ENCODE data around the gene SAT2. TPM values are rescaled to one million over a fixed set of nuclear protein-coding genes. Genes with fewer than 3 reads are reported as not detected.
"Not testable (repeated sequence)": the region's sequence is repeated elsewhere in the genome, so short reads cannot be mapped to it uniquely, and the experiment has no call there.

The SAT2 gene
- total RNA-seq, 1 donor from 2014 or later: 25.4 TPM

DNA sequence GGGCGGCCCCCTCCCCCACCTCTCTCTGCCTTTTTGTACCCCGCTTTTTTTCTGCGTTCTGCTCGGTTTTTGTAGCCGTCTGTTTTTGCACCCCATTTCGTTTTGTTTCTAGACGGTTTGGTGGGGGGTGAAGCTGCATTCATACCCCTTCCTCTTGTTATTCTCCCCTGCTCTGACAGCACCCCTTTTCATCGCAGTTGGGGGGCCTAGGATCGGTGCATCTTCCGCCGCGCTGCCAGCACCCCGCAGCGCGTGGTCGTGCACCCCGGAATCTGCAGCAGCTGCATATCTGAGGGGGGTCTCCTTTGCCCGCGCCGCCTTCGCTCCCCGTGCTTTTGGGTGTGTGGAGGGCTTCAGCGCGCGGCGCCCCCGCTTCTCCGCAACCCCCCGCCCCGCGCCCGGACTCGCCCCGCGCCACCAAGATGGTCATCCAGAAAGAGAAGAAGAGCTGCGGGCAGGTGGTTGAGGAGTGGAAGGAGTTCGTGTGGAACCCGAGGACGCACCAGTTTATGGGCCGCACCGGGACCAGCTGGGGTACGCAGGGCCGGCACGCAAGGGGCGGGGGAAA lies 23.6 kb upstream of the SAT2 start:
- H3K4me3 Mint-ChIP-seq (ENCODE audit: low read depth): peak overlapping the region; percentile 67
- H3K9me3 Mint-ChIP-seq: no peaks in the 10 kb centered on the region
- H3K27me3 Mint-ChIP-seq (ENCODE audit: low read depth): peaks cover 55% of the 10 kb centered on the region
- H3K36me3 Mint-ChIP-seq (ENCODE audit: low read depth): no peaks in the 10 kb centered on the region
- intact Hi-C loops (cut with micrococcal nuclease): loop anchor here (2.0 kb wide), 1 partner anchor 24 kb away; the partner anchor contains the start of gene SAT2
- peaks cover 12% of the 10 kb centered on the region for H3K4me1 Mint-ChIP-seq (ENCODE audit: low read depth)
- no peak overlapping the region for H3K27ac Mint-ChIP-seq
- no peak for DNase-seq (ENCODE audit: low spot score)

DNA sequence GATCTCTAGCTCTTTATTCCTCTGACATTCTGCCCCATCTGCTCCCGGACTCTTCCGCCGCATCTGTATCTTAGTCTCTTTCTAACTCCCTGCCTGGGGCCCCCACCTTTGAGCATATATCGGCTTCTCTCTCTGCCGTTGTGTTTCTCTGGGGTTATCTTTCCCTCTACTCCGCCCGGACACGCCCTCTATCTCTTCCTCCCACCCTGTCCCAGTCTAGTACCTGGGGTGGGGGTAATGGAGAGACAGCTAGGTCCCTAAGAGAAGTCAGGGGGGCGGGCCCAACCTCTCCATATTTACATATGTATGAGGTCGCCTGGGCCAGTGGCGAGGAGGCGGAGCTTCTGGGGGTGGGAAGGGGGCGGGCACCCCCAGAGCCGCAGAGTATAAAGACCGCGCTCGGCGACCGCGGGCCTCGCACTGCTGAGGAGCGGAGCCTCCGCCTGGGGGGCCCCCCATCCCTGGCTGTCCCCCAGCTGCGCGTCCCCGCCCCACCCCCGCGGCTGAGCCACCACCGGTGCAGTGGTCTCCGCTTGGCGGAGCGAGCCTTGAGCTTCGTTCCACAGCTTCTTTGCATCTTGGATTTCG lies 23.0 kb upstream of the SAT2 start, which contains the start of gene ATP1B2:
Gene ATP1B2, plus strand, starts transcription at position 418 of the 588 bp plus-strand sequence. CDS start 593 bp downstream, outside the sequence.
- H3K9me3 Mint-ChIP-seq: no peaks in the 10 kb centered on the region
- peaks cover 12% of the 10 kb centered on the region for H3K4me1 Mint-ChIP-seq (ENCODE audit: low read depth)
- intact Hi-C loops (cut with micrococcal nuclease): loop anchor here (2.0 kb wide), 1 partner anchor 24 kb away; the partner anchor contains the start of gene SAT2
- H3K27ac Mint-ChIP-seq: no peak within 1 kb of the TSS
- H3K27me3 Mint-ChIP-seq (ENCODE audit: low read depth): peaks cover 56% of the 10 kb centered on the region
- DNase-seq (ENCODE audit: low spot score): peak; percentile 62
- peak within 1 kb of the TSS; percentile 78 for H3K4me3 Mint-ChIP-seq (ENCODE audit: low read depth)
- H3K36me3 Mint-ChIP-seq (ENCODE audit: low read depth): no peaks in the 10 kb centered on the region

DNA sequence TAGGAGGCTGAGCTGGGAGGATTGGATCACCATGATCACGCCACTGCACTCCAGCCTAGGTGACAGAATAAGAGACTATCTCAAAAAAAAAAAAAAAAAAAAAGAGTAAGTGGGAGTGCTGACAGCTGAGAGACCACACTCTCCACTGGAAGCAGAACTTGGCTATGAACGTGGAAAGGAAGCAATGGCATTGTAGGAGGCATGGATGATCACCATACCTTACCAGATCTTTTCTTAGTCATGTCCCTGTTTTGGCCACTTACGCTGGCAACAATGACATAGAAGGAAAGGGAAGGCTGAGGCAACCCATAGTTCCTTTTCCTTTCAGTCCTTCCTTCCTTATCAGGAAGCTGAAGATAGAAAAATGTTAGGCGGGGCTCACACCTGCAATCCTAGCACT lies 19.4 kb upstream of the SAT2 start:
- Mint-ChIP-seq H3K9me3 (no peaks in the 10 kb centered on the region), H3K4me3 (ENCODE audit: low read depth) (no peak overlapping the region), H3K27me3 (ENCODE audit: low read depth) (peaks cover 26% of the 10 kb centered on the region), H3K27ac (no peak overlapping the region), H3K36me3 (ENCODE audit: low read depth) (no peaks in the 10 kb centered on the region), H3K4me1 (ENCODE audit: low read depth) (peaks cover 18% of the 10 kb centered on the region)
- DNase-seq (ENCODE audit: low spot score): no peak
- intact Hi-C loops (cut with micrococcal nuclease): no loop called here

DNA sequence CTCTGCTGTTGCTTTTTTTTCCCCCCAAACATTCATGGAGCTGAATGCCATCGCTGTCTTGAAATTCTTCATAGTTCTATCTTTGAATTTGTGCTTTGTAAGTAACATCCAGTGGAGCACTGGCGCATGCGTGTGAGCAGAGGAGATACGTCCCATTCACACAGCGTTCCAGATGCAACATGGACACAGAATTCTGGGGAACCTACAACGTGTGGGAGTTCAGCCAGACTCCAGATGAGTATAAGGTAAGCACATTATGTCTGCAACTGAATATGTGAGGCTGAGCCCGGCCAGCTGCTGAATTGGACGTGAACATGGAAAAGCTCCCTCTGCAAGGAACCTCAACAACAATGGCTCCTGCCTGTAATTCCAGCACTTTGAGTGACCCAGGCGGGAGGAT lies 18.8 kb upstream of the SAT2 start:
- Mint-ChIP-seq H3K27ac (no peak overlapping the region), H3K9me3 (no peaks in the 10 kb centered on the region), H3K36me3 (ENCODE audit: low read depth) (no peaks in the 10 kb centered on the region), H3K27me3 (ENCODE audit: low read depth) (peaks cover 23% of the 10 kb centered on the region), H3K4me3 (ENCODE audit: low read depth) (no peak overlapping the region), H3K4me1 (ENCODE audit: low read depth) (peaks cover 22% of the 10 kb centered on the region)
- intact Hi-C loops (cut with micrococcal nuclease): no loop called here
- DNase-seq (ENCODE audit: low spot score): no peak

DNA sequence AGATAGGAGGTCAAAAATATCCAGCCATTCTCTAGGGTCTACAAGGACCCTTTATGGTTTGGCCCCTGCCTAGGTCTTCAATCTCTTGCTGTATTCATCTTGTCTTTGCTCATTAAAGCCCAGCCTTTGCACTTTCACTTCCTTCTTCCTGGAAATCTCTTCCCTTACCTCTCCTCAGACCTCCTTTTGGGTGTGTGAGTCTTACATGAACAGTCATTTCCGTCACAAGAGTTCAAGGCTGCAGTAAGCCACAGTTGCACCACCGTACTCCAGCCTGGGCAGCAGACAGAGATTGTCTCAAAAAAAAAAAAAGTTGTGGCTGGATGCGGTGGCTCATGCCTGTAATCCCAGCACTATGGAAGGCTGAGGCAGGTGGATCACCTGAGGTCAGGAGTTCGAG lies 17.2 kb upstream of the SAT2 start:
- intact Hi-C loops (cut with micrococcal nuclease): no loop called here
- H3K4me1 Mint-ChIP-seq (ENCODE audit: low read depth): peaks cover 10% of the 10 kb centered on the region
- H3K36me3 Mint-ChIP-seq (ENCODE audit: low read depth): no peaks in the 10 kb centered on the region
- DNase-seq (ENCODE audit: low spot score): no peak
- H3K27ac Mint-ChIP-seq: no peak overlapping the region
- H3K9me3 Mint-ChIP-seq: no peaks in the 10 kb centered on the region
- H3K4me3 Mint-ChIP-seq (ENCODE audit: low read depth): no peak overlapping the region
- peaks cover 10% of the 10 kb centered on the region for H3K27me3 Mint-ChIP-seq (ENCODE audit: low read depth)

DNA sequence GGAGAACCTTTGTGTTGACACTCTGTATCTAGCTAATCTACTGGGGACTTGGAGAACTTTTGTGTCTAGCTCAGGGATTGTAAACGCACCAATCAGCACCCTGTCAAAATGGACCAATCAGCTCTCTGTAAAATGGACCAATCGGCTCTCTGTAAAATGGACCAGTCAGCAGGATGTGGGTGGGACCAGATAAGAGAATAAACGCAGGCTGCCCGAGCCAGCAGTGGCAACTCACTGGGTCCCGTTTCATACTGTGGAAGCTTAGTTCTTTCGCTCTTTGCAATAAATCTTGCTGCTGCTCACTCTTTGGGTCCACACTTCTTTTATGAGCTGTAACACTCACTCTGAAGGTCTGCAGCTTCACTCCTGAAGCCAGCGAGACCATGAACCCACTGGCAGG lies 14.0 kb upstream of the SAT2 start:
- DNase-seq (ENCODE audit: low spot score): peak; percentile 28
- Mint-ChIP-seq H3K4me1 (ENCODE audit: low read depth) (peaks cover 10% of the 10 kb centered on the region), H3K4me3 (ENCODE audit: low read depth) (peak overlapping the region; percentile 66)
- H3K9me3 Mint-ChIP-seq; H3K27ac Mint-ChIP-seq; intact Hi-C loops (cut with micrococcal nuclease); H3K27me3 Mint-ChIP-seq (ENCODE audit: low read depth); H3K36me3 Mint-ChIP-seq (ENCODE audit: low read depth): not testable (repeated sequence)

DNA sequence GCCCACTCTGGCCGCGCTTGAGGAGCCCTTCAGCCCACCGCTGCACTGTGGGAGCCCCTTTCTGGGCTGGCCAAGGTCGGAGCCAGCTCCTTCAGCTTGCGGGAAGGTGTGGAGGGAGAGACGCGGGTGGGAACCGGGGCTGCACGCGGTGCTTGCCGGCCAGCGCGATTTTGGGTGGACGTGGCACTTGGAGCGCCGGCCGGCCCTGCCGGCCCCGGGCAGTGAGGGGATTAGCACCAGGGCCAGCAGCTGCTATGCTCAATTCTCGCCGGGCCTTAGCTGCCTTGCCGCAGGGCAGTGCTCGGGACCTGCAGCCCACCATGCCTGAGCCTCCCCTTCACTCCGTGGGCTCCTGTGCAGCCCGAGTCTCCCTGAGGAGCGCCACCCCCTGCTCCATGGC lies 13.2 kb upstream of the SAT2 start:
- H3K9me3 Mint-ChIP-seq: no peaks in the 10 kb centered on the region
- H3K36me3 Mint-ChIP-seq (ENCODE audit: low read depth): no peaks in the 10 kb centered on the region
- no peak for DNase-seq (ENCODE audit: low spot score)
- peaks cover 10% of the 10 kb centered on the region for H3K4me1 Mint-ChIP-seq (ENCODE audit: low read depth)
- intact Hi-C loops (cut with micrococcal nuclease): no loop called here
- H3K4me3 Mint-ChIP-seq (ENCODE audit: low read depth): no peak overlapping the region
- H3K27me3 Mint-ChIP-seq (ENCODE audit: low read depth): peaks cover 6% of the 10 kb centered on the region
- H3K27ac Mint-ChIP-seq: no peak overlapping the region

DNA sequence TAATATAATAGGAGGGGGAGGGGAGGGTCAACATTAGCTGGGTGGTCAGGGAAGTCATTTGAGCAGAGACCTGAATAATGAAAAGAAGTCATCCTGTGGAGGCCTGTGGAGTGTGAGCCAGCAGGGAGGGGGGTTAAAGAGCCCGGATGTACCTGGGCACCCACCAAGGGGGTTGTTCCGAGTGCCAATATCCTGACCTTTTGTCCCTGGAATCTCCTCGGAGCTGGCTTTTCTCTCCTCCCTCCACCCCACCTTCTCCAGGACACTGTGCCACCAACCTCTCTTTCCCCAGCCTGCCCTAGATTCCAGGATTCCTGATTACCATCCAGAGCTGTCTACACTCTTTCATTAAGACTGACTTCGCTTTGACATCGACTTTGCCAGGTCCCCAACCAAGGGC lies 8.5 kb upstream of the SAT2 start:
- intact Hi-C loops (cut with micrococcal nuclease): no loop called here
- Mint-ChIP-seq H3K27ac (no peak overlapping the region), H3K4me3 (ENCODE audit: low read depth) (no peak overlapping the region), H3K36me3 (ENCODE audit: low read depth) (no peaks in the 10 kb centered on the region), H3K27me3 (ENCODE audit: low read depth) (peaks cover 5% of the 10 kb centered on the region), H3K9me3 (no peaks in the 10 kb centered on the region), H3K4me1 (ENCODE audit: low read depth) (peaks cover 2% of the 10 kb centered on the region)
- no peak for DNase-seq (ENCODE audit: low spot score)

DNA sequence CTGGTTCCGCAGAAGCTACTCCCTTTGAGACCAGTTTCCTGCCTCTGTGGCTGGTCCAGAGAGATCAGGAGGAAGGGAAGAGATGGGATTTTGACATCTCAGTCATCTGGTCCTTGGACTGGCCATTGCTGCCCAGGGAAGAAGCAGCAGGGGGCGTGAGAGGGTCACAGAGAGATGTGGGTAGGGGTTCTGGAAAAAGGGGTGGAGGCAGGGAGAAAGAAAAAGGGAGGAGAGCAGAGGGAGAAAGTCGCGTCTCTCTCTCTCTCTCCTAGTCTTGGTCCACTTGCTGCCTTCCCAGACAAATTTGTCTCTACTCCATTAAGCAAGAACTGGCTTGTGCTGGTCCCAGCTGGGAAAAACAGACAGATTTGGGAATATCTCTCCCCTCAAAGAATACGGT lies 6.8 kb upstream of the SAT2 start:
- Mint-ChIP-seq H3K27me3 (ENCODE audit: low read depth) (peaks cover 4% of the 10 kb centered on the region), H3K4me1 (ENCODE audit: low read depth) (peaks cover 5% of the 10 kb centered on the region), H3K36me3 (ENCODE audit: low read depth) (no peaks in the 10 kb centered on the region), H3K4me3 (ENCODE audit: low read depth) (no peak overlapping the region), H3K27ac (no peak overlapping the region), H3K9me3 (no peaks in the 10 kb centered on the region)
- no peak for DNase-seq (ENCODE audit: low spot score)
- intact Hi-C loops (cut with micrococcal nuclease): no loop called here

DNA sequence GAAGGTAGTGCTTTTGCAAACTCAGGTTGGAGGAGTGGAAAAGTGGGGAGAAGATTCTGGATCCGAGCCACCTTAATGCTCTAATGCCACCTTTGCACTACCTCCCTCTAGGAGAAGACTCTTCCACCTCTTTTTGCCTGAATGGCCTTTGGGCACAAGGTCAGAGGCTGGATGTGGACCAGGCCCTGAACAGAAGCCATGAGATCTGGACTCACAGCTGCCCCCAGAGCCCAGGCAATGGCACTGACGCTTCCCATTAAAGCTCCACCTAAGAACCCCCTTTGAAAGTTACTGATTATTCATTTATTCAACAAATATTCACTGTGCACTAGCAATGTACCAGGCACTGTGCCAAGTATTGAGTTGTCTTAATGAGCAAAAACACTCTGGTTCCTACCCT lies 5.5 kb upstream of the SAT2 start:
- Mint-ChIP-seq H3K27ac (no peak overlapping the region), H3K4me3 (ENCODE audit: low read depth) (no peak overlapping the region), H3K36me3 (ENCODE audit: low read depth) (no peaks in the 10 kb centered on the region), H3K4me1 (ENCODE audit: low read depth) (peaks cover 5% of the 10 kb centered on the region), H3K27me3 (ENCODE audit: low read depth) (no peaks in the 10 kb centered on the region), H3K9me3 (no peaks in the 10 kb centered on the region)
- intact Hi-C loops (cut with micrococcal nuclease): no loop called here
- no peak for DNase-seq (ENCODE audit: low spot score)

DNA sequence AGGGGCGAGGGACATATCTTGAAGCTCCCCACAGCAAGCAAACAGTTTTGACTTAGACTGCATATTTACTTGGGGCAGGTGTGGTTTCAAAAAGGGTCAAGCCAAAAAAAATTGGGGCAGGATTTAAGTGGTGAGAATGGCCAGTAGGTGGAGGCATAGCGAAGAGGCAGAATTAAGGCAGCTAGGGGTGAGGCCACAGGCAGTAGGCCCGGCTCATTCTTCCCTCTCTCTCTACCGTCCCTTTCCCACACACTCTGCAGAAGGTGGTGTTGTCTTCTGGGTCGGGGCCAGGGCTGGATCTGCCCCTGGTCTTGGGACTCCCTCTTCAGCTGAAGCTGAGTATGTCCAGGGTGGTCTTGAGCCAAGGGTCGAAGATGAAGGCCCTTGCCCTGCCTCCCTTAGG lies 4.9 kb upstream of the SAT2 start:
- Mint-ChIP-seq H3K27ac (no peak overlapping the region), H3K4me1 (ENCODE audit: low read depth) (peaks cover 7% of the 10 kb centered on the region), H3K4me3 (ENCODE audit: low read depth) (no peak overlapping the region), H3K36me3 (ENCODE audit: low read depth) (no peaks in the 10 kb centered on the region), H3K9me3 (no peaks in the 10 kb centered on the region), H3K27me3 (ENCODE audit: low read depth) (no peaks in the 10 kb centered on the region)
- intact Hi-C loops (cut with micrococcal nuclease): loop anchor here (1.0 kb wide), 1 partner anchor 56 kb away; the partner anchor contains the start of gene WRAP53
- peak; percentile 25 for DNase-seq (ENCODE audit: low spot score)

DNA sequence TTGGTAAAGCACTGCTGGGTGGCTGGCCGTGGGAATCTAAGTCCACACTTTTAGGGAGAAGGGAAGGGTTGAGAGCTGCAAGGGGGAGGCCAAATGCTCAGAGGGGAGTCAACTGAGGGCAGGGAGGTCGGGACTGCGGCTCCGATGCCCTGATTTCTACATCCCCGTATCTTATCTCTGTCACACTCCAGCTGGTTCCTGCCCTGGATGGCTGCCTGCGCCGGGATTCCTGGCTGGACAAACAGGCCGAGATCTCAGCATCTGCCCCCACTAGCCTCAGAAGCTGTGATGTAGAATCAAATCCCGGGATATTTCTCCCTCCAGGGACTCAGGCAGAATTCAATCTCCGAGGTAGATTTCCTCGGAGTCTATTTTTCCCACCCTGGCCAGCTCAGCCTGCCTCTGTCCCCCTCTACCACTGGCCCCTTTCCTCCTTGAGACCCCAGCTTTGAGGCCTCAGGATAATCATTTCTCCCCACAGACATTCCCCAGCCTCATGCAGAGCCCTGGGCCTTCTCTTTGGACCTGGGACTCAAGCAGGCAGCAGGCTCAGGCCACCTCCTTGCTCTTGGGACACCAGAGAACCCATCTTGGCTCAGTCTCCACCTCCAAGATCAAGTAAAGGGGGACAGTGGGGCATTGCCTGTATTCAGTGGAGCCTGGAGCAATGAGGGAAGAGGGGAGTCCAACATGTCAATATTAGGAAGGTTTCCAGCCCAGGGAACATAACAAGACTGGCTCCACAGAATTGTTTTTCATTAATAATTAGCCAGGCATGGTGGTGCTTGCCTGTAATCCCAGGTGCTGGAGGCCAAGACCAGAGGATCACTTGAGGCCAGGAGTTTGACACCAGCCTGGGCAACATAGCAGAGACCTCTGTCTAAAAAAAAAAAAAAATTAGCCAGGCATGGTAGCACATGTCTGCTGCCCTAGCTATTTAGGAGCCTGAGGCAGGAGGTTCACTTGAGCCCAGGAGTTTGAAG lies 4.1 kb upstream of the SAT2 start:
- DNase-seq (ENCODE audit: low spot score): no peak
- H3K4me1 Mint-ChIP-seq (ENCODE audit: low read depth): peaks cover 12% of the 10 kb centered on the region
- intact Hi-C loops (cut with micrococcal nuclease): loop anchor here (1.0 kb wide), 1 partner anchor 57 kb away; the partner anchor contains the start of gene WRAP53
- H3K9me3 Mint-ChIP-seq: no peaks in the 10 kb centered on the region
- no peaks in the 10 kb centered on the region for H3K27me3 Mint-ChIP-seq (ENCODE audit: low read depth)
- H3K27ac Mint-ChIP-seq: no peak overlapping the region
- no peak overlapping the region for H3K4me3 Mint-ChIP-seq (ENCODE audit: low read depth)
- no peaks in the 10 kb centered on the region for H3K36me3 Mint-ChIP-seq (ENCODE audit: low read depth)
